ENCODE results near the gene SST. TPM values are rescaled to one million over a fixed set of nuclear protein-coding genes. Genes with fewer than 3 reads are reported as not detected.

Gene SST
- total RNA-seq, 1 donor from 2014 or later = not detected

GRCh38 chr3:187705164-187705563 lies 35.0 kb upstream of the SST start:
- Mint-ChIP-seq H3K27ac (no peak overlapping the region), H3K27me3 (ENCODE audit: insufficient read depth, low read depth) (no peaks in the 10 kb centered on the region)
- DNase-seq (ENCODE audit: low spot score) = no peak

GRCh38 chr3:187702507-187703033 lies 32.4 kb upstream of the SST start, which contains the start of gene RTP2:
Gene RTP2 (minus strand): TSS chr3:187702557. CDS start chr3:187702128, 429 bp downstream.
- Histone ChIP-seq H3K36me3 (no peaks in the 10 kb centered on the region), H3K79me2 (ENCODE audit: low read depth) (no peaks in the 10 kb centered on the region), H3F3A (ENCODE audit: low read depth) (no peaks in the 10 kb centered on the region), H2AFZ (replicated peaks) (no peak within 1 kb of the TSS), H4K20me1 (ENCODE audit: low read depth) (no peaks in the 10 kb centered on the region), H3K9me3 (ENCODE audit: low read depth) (no peaks in the 10 kb centered on the region), H3K4me3 (no peak within 1 kb of the TSS), H3K4me1 (no peaks in the 10 kb centered on the region), H3K27ac (no peak within 1 kb of the TSS), H3K27me3 (no peaks in the 10 kb centered on the region), H3K9ac (no peak within 1 kb of the TSS), H3K4me2 (no peak within 1 kb of the TSS)
- Mint-ChIP-seq H3K27ac (no peak within 1 kb of the TSS), H3K9me3 (no peaks in the 10 kb centered on the region), H3K4me1 (no peaks in the 10 kb centered on the region), H3K27me3 (ENCODE audit: insufficient read depth, low read depth) (peaks cover 4% of the 10 kb centered on the region), H3K4me3 (no peak within 1 kb of the TSS), H3K36me3 (no peaks in the 10 kb centered on the region)
- no peak for DNase-seq (ENCODE audit: low spot score)
- TF ChIP-seq EZH2phosphoT487 (IDR thresholded peaks at IDR 0.05) = no peak
- TF ChIP-seq EZH2 (IDR thresholded peaks at IDR 0.05) = no peak
- TF ChIP-seq, protein P1, sequence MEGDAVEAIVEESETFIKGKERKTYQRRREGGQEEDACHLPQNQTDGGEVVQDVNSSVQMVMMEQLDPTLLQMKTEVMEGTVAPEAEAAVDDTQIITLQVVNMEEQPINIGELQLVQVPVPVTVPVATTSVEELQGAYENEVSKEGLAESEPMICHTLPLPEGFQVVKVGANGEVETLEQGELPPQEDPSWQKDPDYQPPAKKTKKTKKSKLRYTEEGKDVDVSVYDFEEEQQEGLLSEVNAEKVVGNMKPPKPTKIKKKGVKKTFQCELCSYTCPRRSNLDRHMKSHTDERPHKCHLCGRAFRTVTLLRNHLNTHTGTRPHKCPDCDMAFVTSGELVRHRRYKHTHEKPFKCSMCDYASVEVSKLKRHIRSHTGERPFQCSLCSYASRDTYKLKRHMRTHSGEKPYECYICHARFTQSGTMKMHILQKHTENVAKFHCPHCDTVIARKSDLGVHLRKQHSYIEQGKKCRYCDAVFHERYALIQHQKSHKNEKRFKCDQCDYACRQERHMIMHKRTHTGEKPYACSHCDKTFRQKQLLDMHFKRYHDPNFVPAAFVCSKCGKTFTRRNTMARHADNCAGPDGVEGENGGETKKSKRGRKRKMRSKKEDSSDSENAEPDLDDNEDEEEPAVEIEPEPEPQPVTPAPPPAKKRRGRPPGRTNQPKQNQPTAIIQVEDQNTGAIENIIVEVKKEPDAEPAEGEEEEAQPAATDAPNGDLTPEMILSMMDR (IDR thresholded peaks at IDR 0.05) = no peak

More at GRCh38 chr3:187705164-187705563, 35.0 kb upstream of the SST start:
- Histone ChIP-seq H3K27me3 (no peaks in the 10 kb centered on the region), H3K79me2 (ENCODE audit: low read depth) (no peaks in the 10 kb centered on the region), H3K4me3 (no peak overlapping the region), H3K9me3 (ENCODE audit: low read depth) (no peaks in the 10 kb centered on the region), H3F3A (ENCODE audit: low read depth) (no peaks in the 10 kb centered on the region), H3K4me1 (no peaks in the 10 kb centered on the region), H3K27ac (no peak overlapping the region), H3K9ac (no peak overlapping the region), H4K20me1 (ENCODE audit: low read depth) (no peaks in the 10 kb centered on the region), H3K4me2 (no peak overlapping the region), H2AFZ (replicated peaks) (no peak overlapping the region), H3K36me3 (no peaks in the 10 kb centered on the region)
- TF ChIP-seq EZH2 (IDR thresholded peaks at IDR 0.05) (no peak), EZH2phosphoT487 (IDR thresholded peaks at IDR 0.05) (no peak)
- TF ChIP-seq, protein P1 (IDR thresholded peaks at IDR 0.05) = no peak
- Mint-ChIP-seq H3K4me3 (no peak overlapping the region), H3K4me1 (no peaks in the 10 kb centered on the region), H3K9me3 (no peaks in the 10 kb centered on the region), H3K36me3 (no peaks in the 10 kb centered on the region)

DNA sequence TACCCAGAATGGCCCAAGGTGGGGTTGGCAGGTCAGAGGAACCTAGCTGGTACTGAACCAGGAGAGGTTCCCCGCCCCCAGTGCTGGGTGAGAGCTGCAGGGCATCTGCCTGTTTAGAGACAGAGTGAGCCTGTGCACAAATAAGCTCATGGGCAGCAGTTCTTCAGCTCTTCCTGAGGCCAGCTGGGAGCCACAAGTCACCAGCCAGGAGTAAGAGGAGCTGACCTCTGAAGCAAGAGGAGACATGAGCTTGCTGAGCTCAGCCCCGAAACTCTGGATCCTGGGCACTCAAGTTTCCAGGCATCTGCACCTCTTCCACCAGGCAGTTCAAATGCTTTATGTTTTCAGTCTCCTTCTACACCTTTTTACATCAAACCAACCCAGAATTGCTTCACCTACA lies 30.1 kb upstream of the SST start:
- no peaks in the 10 kb centered on the region for H3F3A ChIP-seq (ENCODE audit: low read depth)
- H3K4me1 Mint-ChIP-seq = no peaks in the 10 kb centered on the region
- no peak for DNase-seq (ENCODE audit: low spot score)
- no peaks in the 10 kb centered on the region for H4K20me1 ChIP-seq (ENCODE audit: low read depth)
- H3K9ac ChIP-seq = no peak overlapping the region
- no peak overlapping the region for H3K4me3 ChIP-seq
- H3K9me3 ChIP-seq (ENCODE audit: low read depth) = no peaks in the 10 kb centered on the region
- H3K79me2 ChIP-seq (ENCODE audit: low read depth) = no peaks in the 10 kb centered on the region
- no peaks in the 10 kb centered on the region for H3K36me3 Mint-ChIP-seq
- no peak overlapping the region for H2AFZ ChIP-seq (replicated peaks)
- H3K27me3 ChIP-seq = no peaks in the 10 kb centered on the region
- H3K4me2 ChIP-seq = no peak overlapping the region
- TF ChIP-seq EZH2 (IDR thresholded peaks at IDR 0.05) (no peak), EZH2phosphoT487 (IDR thresholded peaks at IDR 0.05) (no peak)
- TF ChIP-seq, protein P1 (IDR thresholded peaks at IDR 0.05) = no peak
- no peaks in the 10 kb centered on the region for H3K9me3 Mint-ChIP-seq
- no peak overlapping the region for H3K27ac Mint-ChIP-seq
- H3K4me3 Mint-ChIP-seq = no peak overlapping the region
- no peak overlapping the region for H3K27ac ChIP-seq
- no peaks in the 10 kb centered on the region for H3K4me1 ChIP-seq
- no peaks in the 10 kb centered on the region for H3K36me3 ChIP-seq
- H3K27me3 Mint-ChIP-seq (ENCODE audit: insufficient read depth, low read depth) = peaks cover 7% of the 10 kb centered on the region

All from neural progenitor cell (in vitro differentiated cells).